ENCODE results near the gene ATP23. TPM values are rescaled to one million over a fixed set of nuclear protein-coding genes. Genes with fewer than 3 reads are reported as not detected.

ATP23 gene
- polyA plus RNA-seq, 1 donor (not counting 4 experiments of a cell fraction or from before 2014, with no cell fraction given): 12.2 TPM

DNA sequence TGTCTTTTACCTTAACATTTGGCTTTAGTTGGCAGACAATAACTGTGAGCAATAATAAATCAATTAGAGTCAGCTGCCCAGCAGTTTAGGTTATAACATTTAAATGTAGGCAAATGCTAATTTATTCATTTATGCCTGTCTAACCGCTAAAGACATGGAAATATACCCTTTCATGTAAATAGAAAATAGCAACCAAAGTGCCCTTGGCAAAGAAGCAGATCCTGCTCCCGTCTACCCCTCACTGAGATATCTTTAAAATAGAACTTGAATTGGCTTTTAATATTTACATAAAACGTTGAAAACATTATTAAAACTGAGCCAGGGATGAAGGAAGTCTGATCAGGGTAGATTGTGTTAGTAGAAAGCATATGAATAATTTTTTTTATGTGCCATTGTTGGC, 67.3 kb downstream of the ATP23 start:
- FAIRE-seq (no peak), DNase-seq (ENCODE audit: low read depth, low spot score) (no peak)
- Histone ChIP-seq H3K4me2 (ENCODE audit: control insufficient read depth, extremely low read depth, insufficient read depth, low read depth, low read length) (no peak overlapping the region), H3K4me3 (ENCODE audit: control insufficient read depth in 2 of 3, extremely low read depth in 1 of 3, insufficient read depth in 2 of 3, low read depth in 1 of 3, low read length in 3 of 3) (no peak overlapping the region), H3K9me3 (ENCODE audit: control insufficient read depth, low read depth, low read length) (no peaks in the 10 kb centered on the region), H3K36me3 (ENCODE audit: control insufficient read depth in 2 of 2, extremely low read depth in 1 of 2, insufficient read depth in 2 of 2, low read length in 2 of 2) (no peaks in the 10 kb centered on the region), H3K79me2 (ENCODE audit: control insufficient read depth, insufficient read depth, low read length) (no peaks in the 10 kb centered on the region), H4K20me1 (ENCODE audit: control insufficient read depth, extremely low read depth, insufficient read depth, low read length) (no peaks in the 10 kb centered on the region), H2AFZ (ENCODE audit: control insufficient read depth, low read length) (no peak overlapping the region), H3K9ac (ENCODE audit: control insufficient read depth, extremely low read depth, insufficient read depth, low read length) (no peak overlapping the region), H3K4me1 (ENCODE audit: control insufficient read depth, extremely low read depth, insufficient read depth, low read length) (no peaks in the 10 kb centered on the region), H3K27ac (ENCODE audit: control insufficient read depth, insufficient read depth, low read length) (no peak overlapping the region), H3K27me3 (ENCODE audit: control insufficient read depth, extremely low read depth, insufficient read depth, low read length) (no peaks in the 10 kb centered on the region), H3K9me1 (ENCODE audit: control insufficient read depth, extremely low read depth, insufficient read depth, low read length) (no peaks in the 10 kb centered on the region)
- TF ChIP-seq EZH2 (IDR thresholded peaks at IDR 0.05; ENCODE audit: low read length): no peak
- TF ChIP-seq, protein P1, sequence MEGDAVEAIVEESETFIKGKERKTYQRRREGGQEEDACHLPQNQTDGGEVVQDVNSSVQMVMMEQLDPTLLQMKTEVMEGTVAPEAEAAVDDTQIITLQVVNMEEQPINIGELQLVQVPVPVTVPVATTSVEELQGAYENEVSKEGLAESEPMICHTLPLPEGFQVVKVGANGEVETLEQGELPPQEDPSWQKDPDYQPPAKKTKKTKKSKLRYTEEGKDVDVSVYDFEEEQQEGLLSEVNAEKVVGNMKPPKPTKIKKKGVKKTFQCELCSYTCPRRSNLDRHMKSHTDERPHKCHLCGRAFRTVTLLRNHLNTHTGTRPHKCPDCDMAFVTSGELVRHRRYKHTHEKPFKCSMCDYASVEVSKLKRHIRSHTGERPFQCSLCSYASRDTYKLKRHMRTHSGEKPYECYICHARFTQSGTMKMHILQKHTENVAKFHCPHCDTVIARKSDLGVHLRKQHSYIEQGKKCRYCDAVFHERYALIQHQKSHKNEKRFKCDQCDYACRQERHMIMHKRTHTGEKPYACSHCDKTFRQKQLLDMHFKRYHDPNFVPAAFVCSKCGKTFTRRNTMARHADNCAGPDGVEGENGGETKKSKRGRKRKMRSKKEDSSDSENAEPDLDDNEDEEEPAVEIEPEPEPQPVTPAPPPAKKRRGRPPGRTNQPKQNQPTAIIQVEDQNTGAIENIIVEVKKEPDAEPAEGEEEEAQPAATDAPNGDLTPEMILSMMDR (optimal IDR thresholded peaks at IDR 0.05 in 1 of 3, IDR thresholded peaks at IDR 0.05 in 1 of 3, conservative IDR thresholded peaks at IDR 0.05 in 1 of 3; ENCODE audit: extremely low read depth in 1 of 3, insufficient read depth in 2 of 3, low read length in 3 of 3): no peak
- dilution Hi-C loops (cut with MboI; ENCODE audit: extremely low pct_ligation_motif_present, low sequenced_read_pairs): no loop called here

Other genes with a start within 250 kb of the ATP23 start
- gene OS9, start 247.4 kb upstream of the ATP23 start, polyA plus RNA-seq: 82.2 to 96.9 TPM (median 95.1 TPM) in 3 replicates
- gene AGAP2, start 202.8 kb upstream of the ATP23 start, polyA plus RNA-seq: 0.13 to 0.18 TPM (median 0.15 TPM) in 3 replicates
- gene TSPAN31, start 196.5 kb upstream of the ATP23 start, polyA plus RNA-seq: 37.4 to 47.7 TPM (median 40.6 TPM) in 3 replicates
- gene CDK4, start 189.3 kb upstream of the ATP23 start, polyA plus RNA-seq: 146 to 176 TPM (median 153 TPM) in 3 replicates
- gene MARCHF9, start 186.5 kb upstream of the ATP23 start, polyA plus RNA-seq: 10.9 to 17.0 TPM (median 12.4 TPM) in 3 replicates
- gene CYP27B1, start 174.5 kb upstream of the ATP23 start, polyA plus RNA-seq: 19.0 to 40.5 TPM (median 33.6 TPM) in 3 replicates
- 24.3 to 25.5 TPM (median 24.5 TPM) in 3 replicates for gene METTL1, start 169.5 kb upstream of the ATP23 start, polyA plus RNA-seq
- gene EEF1AKMT3, start 169.0 kb upstream of the ATP23 start, polyA plus RNA-seq: 5.4 to 7.7 TPM (median 6.5 TPM) in 3 replicates
- 20.4 to 30.5 TPM (median 21.0 TPM) in 3 replicates for gene TSFM, start 158.8 kb upstream of the ATP23 start, polyA plus RNA-seq
- 0.27 to 1.3 TPM (median 1.3 TPM) in 3 replicates for gene AVIL, start 122.8 kb upstream of the ATP23 start, polyA plus RNA-seq
- 39.0 to 75.0 TPM (median 54.6 TPM) in 3 replicates for gene CTDSP2, start 94.8 kb upstream of the ATP23 start, polyA plus RNA-seq

Measured in keratinocyte (primary cell).